Suppressor macrophage treated with lipopolysaccharide for 4 hours (primary cell): Measurements from ENCODE around the gene RNF126.
"Not testable (repeated sequence)": the region's sequence is repeated elsewhere in the genome, so short reads cannot be mapped to it uniquely, and the experiment has no call there.

Experiments used
- DNase-seq: peaks from one replicate; pipeline ENCODE4 v3.0.0-alpha.2; 2020

Gene RNF126

GRCh38 chr19:662962-663681 lies at the start of gene RNF126:
Gene RNF126, minus strand, starts transcription at chr19:663214. Its CDS starts 93 bp downstream, at chr19:663121.
- DNase-seq = peak; percentile 98

GRCh38 chr19:711254-711653 lies 48.2 kb upstream of the RNF126 start:
- no peak for DNase-seq

GRCh38 chr19:710767-711166 lies 47.8 kb upstream of the RNF126 start:
- no peak for DNase-seq

GRCh38 chr19:709965-710571 lies 47.1 kb upstream of the RNF126 start:
- no peak for DNase-seq

- DNase-seq = no peak
Measured at GRCh38 chr19:709196-709964, 46.4 kb upstream of the RNF126 start.

GRCh38 chr19:708154-709143 lies 45.4 kb upstream of the RNF126 start, which contains the start of gene PALM:
Gene PALM, plus strand, starts transcription at chr19:708935. Its CDS starts 212 bp downstream, at chr19:709147.
- DNase-seq = no peak

GRCh38 chr19:704447-704741 lies 41.4 kb upstream of the RNF126 start:
- no peak for DNase-seq

GRCh38 chr19:703651-704446 lies 40.8 kb upstream of the RNF126 start:
- DNase-seq = peak; percentile 93

- no peak for DNase-seq
Measured at GRCh38 chr19:703329-703650, 40.3 kb upstream of the RNF126 start.

GRCh38 chr19:702847-703246 lies 39.8 kb upstream of the RNF126 start:
- DNase-seq = not testable (repeated sequence)

GRCh38 chr19:699885-700284 lies 36.9 kb upstream of the RNF126 start:
- not testable (repeated sequence) for DNase-seq

- DNase-seq = not testable (repeated sequence)
Measured at GRCh38 chr19:698529-698928, 35.5 kb upstream of the RNF126 start.

GRCh38 chr19:695352-695949 lies 32.4 kb upstream of the RNF126 start, which contains the start of gene PRSS57:
Gene PRSS57, minus strand, starts transcription at chr19:695452. Its CDS starts 22 bp downstream, at chr19:695430.
- no peak for DNase-seq

GRCh38 chr19:694481-695351 lies 31.7 kb upstream of the RNF126 start:
- no peak for DNase-seq

- no peak for DNase-seq
Measured at GRCh38 chr19:690203-690602, 27.2 kb upstream of the RNF126 start.

- no peak for DNase-seq
Measured at GRCh38 chr19:688992-689391, 26.0 kb upstream of the RNF126 start.

GRCh38 chr19:688214-688613 lies 25.2 kb upstream of the RNF126 start:
- DNase-seq = no peak

GRCh38 chr19:687569-688166 lies 24.7 kb upstream of the RNF126 start:
- no peak for DNase-seq

GRCh38 chr19:686589-687297 lies 23.7 kb upstream of the RNF126 start:
- no peak for DNase-seq
